WI38 (cell line): ENCODE measurements around the gene PSMD12.
"Not testable (repeated sequence)": the region's sequence is repeated elsewhere in the genome, so short reads cannot be mapped to it uniquely, and the experiment has no call there.

Source experiments
- H3K4me3 ChIP-seq: 2 replicates; pipeline ENCODE4 v1.5.1; 2011; ENCODE audit warnings: low read depth, mild to moderate bottlenecking, control low read depth, low read length
- CTCF ChIP-seq: IDR thresholded peaks from 2 replicates; pipeline ENCODE4 v1.5.1; 2012; ENCODE audit warnings: low read depth, mild to moderate bottlenecking, control low read depth, low read length

Gene PSMD12

GRCh38 chr17:67399676-67400075 is 33.3 kb upstream of the PSMD12 start:
- no peak overlapping the region for H3K4me3 ChIP-seq
- TF ChIP-seq CTCF, result no peak

GRCh38 chr17:67393809-67394397 is 27.5 kb upstream of the PSMD12 start:
- no peak overlapping the region for H3K4me3 ChIP-seq
- no peak for TF ChIP-seq CTCF

GRCh38 chr17:67392111-67392510 is 25.7 kb upstream of the PSMD12 start:
- H3K4me3 ChIP-seq, result no peak overlapping the region
- TF ChIP-seq CTCF, result no peak

- no peak for TF ChIP-seq CTCF
Measured at GRCh38 chr17:67390646-67391361, 24.4 kb upstream of the PSMD12 start.

GRCh38 chr17:67390006-67390645 is 23.7 kb upstream of the PSMD12 start:
- peak overlapping the region; percentile 17; the same call in 1 of the 2 replicates for H3K4me3 ChIP-seq
- TF ChIP-seq CTCF, result no peak

More at GRCh38 chr17:67390646-67391361, 24.4 kb upstream of the PSMD12 start:
- peak overlapping the region; percentile 17 for H3K4me3 ChIP-seq

- no peak overlapping the region for H3K4me3 ChIP-seq
- TF ChIP-seq CTCF, result no peak
Measured at GRCh38 chr17:67388986-67389385, 22.6 kb upstream of the PSMD12 start.

GRCh38 chr17:67388536-67388935 is 22.2 kb upstream of the PSMD12 start:
- not testable (repeated sequence) for H3K4me3 ChIP-seq
